Loucy (cell line): ENCODE results near the gene CIC.

ENCODE experiments used
- H2AFZ ChIP-seq: fragments of 200-600 bp; sonication (generic); 2 replicates; pipeline ENCODE4 v1.6.0; 2016; ENCODE audit warnings: antibody characterized with exemption, mild to moderate bottlenecking, low read length, moderate library complexity
- H3F3A ChIP-seq: fragments of 200-600 bp; 2 replicates; pipeline ENCODE4 v1.6.0; 2016; ENCODE audit warnings: antibody characterized with exemption, low read depth, mild to moderate bottlenecking
- H3K27me3 ChIP-seq: fragments of 200-600 bp; sonication (generic); 2 replicates; pipeline ENCODE4 v1.6.1; 2014; ENCODE audit warnings: low read length, mild to moderate bottlenecking; ENCODE audit not compliant: insufficient read depth, poor library complexity, severe bottlenecking
- H3K36me3 ChIP-seq: fragments of 200-600 bp; sonication (generic); 2 replicates; pipeline ENCODE4 v1.6.1; 2016; ENCODE audit warnings: low read length; ENCODE audit not compliant: insufficient read depth
- H3K4me1 ChIP-seq: fragments of 200-600 bp; sonication (generic); 2 replicates; pipeline ENCODE4 v1.5.1; 2014; ENCODE audit warnings: low read length, mild to moderate bottlenecking; ENCODE audit not compliant: insufficient read depth, poor library complexity, severe bottlenecking
- H3K4me2 ChIP-seq: fragments of 200-600 bp; sonication (generic); 2 replicates; pipeline ENCODE4 v1.6.0; 2014; ENCODE audit warnings: antibody characterized with exemption, low read length, low read depth, mild to moderate bottlenecking; ENCODE audit not compliant: poor library complexity, severe bottlenecking
- H3K4me3 ChIP-seq: fragments of 200-600 bp; sonication (generic); 2 replicates; pipeline ENCODE4 v1.5.1; 2014; ENCODE audit warnings: low read length, mild to moderate bottlenecking, mixed read lengths; ENCODE audit not compliant: poor library complexity, severe bottlenecking
- H3K79me2 ChIP-seq: fragments of 200-600 bp; sonication (generic); 2 replicates; pipeline ENCODE4 v1.6.1; 2014; ENCODE audit warnings: low read length; ENCODE audit not compliant: insufficient read depth
- H3K9ac ChIP-seq: fragments of 200-600 bp; sonication (generic); 2 replicates; pipeline ENCODE4 v1.6.0; 2014; ENCODE audit warnings: mild to moderate bottlenecking, low read depth, low read length, moderate library complexity; ENCODE audit not compliant: poor library complexity, severe bottlenecking
- H3K9me2 ChIP-seq: fragments of 200-600 bp; sonication (generic); replicated peaks from 2 replicates; pipeline ENCODE4 v1.6.1; 2016; ENCODE audit warnings: low read depth, low read length, mixed read lengths
- H3K9me3 ChIP-seq: fragments of 200-600 bp; sonication (generic); 2 replicates; pipeline ENCODE4 v1.6.1; 2014; ENCODE audit warnings: mild to moderate bottlenecking, antibody characterized with exemption, low read length, low read depth; ENCODE audit not compliant: insufficient read depth
- H4K20me1 ChIP-seq: fragments of 200-600 bp; sonication (generic); 2 replicates; pipeline ENCODE4 v1.6.0; 2014; ENCODE audit warnings: antibody characterized with exemption, low read length, mild to moderate bottlenecking; ENCODE audit not compliant: insufficient read depth, poor library complexity, severe bottlenecking
- EZH2phosphoT487 ChIP-seq: fragments of 200-600 bp; IDR thresholded peaks from 2 replicates; pipeline ENCODE4 v1.6.1; 2018; ENCODE audit warnings: antibody characterized with exemption, mild to moderate bottlenecking, moderate library complexity, borderline replicate concordance
- TF ChIP-seq, protein P1 (sequence below): fragments of 200-600 bp; sonication (generic); conservative IDR thresholded peaks from 2 replicates; pipeline ENCODE4 v1.5.1; 2014; ENCODE audit warnings: mild to moderate bottlenecking, antibody characterized with exemption, low read length

Gene CIC

GRCh38 chr19:42284066-42284501 is 15.0 kb downstream of the CIC start:
- TF ChIP-seq, protein P1, sequence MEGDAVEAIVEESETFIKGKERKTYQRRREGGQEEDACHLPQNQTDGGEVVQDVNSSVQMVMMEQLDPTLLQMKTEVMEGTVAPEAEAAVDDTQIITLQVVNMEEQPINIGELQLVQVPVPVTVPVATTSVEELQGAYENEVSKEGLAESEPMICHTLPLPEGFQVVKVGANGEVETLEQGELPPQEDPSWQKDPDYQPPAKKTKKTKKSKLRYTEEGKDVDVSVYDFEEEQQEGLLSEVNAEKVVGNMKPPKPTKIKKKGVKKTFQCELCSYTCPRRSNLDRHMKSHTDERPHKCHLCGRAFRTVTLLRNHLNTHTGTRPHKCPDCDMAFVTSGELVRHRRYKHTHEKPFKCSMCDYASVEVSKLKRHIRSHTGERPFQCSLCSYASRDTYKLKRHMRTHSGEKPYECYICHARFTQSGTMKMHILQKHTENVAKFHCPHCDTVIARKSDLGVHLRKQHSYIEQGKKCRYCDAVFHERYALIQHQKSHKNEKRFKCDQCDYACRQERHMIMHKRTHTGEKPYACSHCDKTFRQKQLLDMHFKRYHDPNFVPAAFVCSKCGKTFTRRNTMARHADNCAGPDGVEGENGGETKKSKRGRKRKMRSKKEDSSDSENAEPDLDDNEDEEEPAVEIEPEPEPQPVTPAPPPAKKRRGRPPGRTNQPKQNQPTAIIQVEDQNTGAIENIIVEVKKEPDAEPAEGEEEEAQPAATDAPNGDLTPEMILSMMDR: no peak
- no peak for TF ChIP-seq EZH2phosphoT487
- H3F3A ChIP-seq: peaks cover 5% of the 10 kb centered on the region; the same call in 1 of the 2 replicates
- H3K27me3 ChIP-seq: no peaks in the 10 kb centered on the region
- H2AFZ ChIP-seq: no peak overlapping the region
- no peak overlapping the region for H3K4me2 ChIP-seq
- no peaks in the 10 kb centered on the region for H3K9me2 ChIP-seq
- peaks cover 29% of the 10 kb centered on the region for H3K79me2 ChIP-seq
- no peak overlapping the region for H3K9ac ChIP-seq
- H4K20me1 ChIP-seq: peaks cover 23% of the 10 kb centered on the region
- peak overlapping the region; percentile 67 for H3K4me3 ChIP-seq
- H3K36me3 ChIP-seq: peaks cover 22% of the 10 kb centered on the region; the same call in 1 of the 2 replicates
- H3K9me3 ChIP-seq: no peaks in the 10 kb centered on the region
- peaks cover 45% of the 10 kb centered on the region for H3K4me1 ChIP-seq

GRCh38 chr19:42284591-42285341 is 15.7 kb downstream of the CIC start:
- H4K20me1 ChIP-seq: peaks cover 23% of the 10 kb centered on the region
- no peak overlapping the region for H2AFZ ChIP-seq
- H3F3A ChIP-seq: peaks cover 5% of the 10 kb centered on the region; the same call in 1 of the 2 replicates
- TF ChIP-seq, protein P1: no peak
- TF ChIP-seq EZH2phosphoT487: no peak
- peaks cover 29% of the 10 kb centered on the region; the same call in 1 of the 2 replicates for H3K36me3 ChIP-seq
- H3K9me3 ChIP-seq: no peaks in the 10 kb centered on the region
- peak overlapping the region; percentile 83 for H3K4me2 ChIP-seq
- peaks cover 29% of the 10 kb centered on the region for H3K79me2 ChIP-seq
- peak overlapping the region; percentile 76 for H3K9ac ChIP-seq
- H3K9me2 ChIP-seq: no peaks in the 10 kb centered on the region
- H3K4me1 ChIP-seq: peaks cover 39% of the 10 kb centered on the region
- H3K4me3 ChIP-seq: peak overlapping the region; percentile 87
- H3K27me3 ChIP-seq: no peaks in the 10 kb centered on the region

- peak overlapping the region; percentile 83 for H3K4me2 ChIP-seq
- H4K20me1 ChIP-seq: peaks cover 23% of the 10 kb centered on the region
- peaks cover 37% of the 10 kb centered on the region; the same call in 1 of the 2 replicates for H3K36me3 ChIP-seq
- peaks cover 29% of the 10 kb centered on the region for H3K79me2 ChIP-seq
- H3F3A ChIP-seq: peaks cover 5% of the 10 kb centered on the region; the same call in 1 of the 2 replicates
- no peaks in the 10 kb centered on the region for H3K9me3 ChIP-seq
- no peak for TF ChIP-seq EZH2phosphoT487
- TF ChIP-seq, protein P1: no peak; the same call in 1 of the 2 replicates
- peaks cover 39% of the 10 kb centered on the region for H3K4me1 ChIP-seq
- H3K9ac ChIP-seq: peak overlapping the region; percentile 76
- H3K4me3 ChIP-seq: peak overlapping the region; percentile 87
- H3K9me2 ChIP-seq: no peaks in the 10 kb centered on the region
- H3K27me3 ChIP-seq: no peaks in the 10 kb centered on the region
- H2AFZ ChIP-seq: no peak overlapping the region
Observed at GRCh38 chr19:42285541-42285941, 16.5 kb downstream of the CIC start.
